ENCODE data around the gene GPX3.
A peak's percentile ranks its signal among the peaks of the same experiment; 100 is the strongest.

The GPX3 gene

DNA sequence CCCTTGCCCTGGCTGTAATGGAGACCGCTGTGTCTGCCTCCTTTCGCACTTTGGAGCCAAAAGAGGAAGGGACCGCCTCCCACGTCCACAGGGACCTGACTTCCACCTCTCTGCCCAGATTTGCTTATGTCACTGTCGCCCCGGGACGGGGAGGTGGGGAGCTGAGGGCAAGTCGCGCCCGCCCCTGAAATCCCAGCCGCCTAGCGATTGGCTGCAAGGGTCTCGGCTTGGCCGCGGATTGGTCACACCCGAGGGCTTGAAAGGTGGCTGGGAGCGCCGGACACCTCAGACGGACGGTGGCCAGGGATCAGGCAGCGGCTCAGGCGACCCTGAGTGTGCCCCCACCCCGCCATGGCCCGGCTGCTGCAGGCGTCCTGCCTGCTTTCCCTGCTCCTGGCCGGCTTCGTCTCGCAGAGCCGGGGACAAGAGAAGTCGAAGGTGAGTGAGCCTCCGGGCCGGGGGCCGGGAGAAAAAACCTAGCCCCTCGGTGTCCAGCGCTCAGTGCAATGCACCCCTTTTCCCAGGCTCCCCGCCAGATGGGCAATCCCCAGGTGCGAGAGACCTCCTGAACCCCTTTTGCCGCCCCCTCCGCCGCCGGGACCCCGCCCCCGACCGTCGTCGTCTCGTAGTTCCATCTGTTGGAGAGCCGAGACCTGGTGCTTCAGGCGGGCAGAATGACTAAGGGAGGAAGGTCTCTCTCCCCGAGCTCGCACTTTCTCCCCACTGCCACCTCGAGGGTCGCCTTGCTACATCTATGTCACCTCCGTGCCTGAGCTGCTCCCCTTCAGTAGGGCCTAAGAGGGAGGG lies at the start of gene GPX3:
GPX3 (plus strand) TSS at position 288 of the 807 bp plus-strand sequence; CDS start at position 352, 64 bp downstream.
- peak; percentile 64 for DNase-seq (ENCODE audit: low read depth, low spot score)
- peak within 1 kb of the TSS; percentile 85 for H3K4me3 ChIP-seq (ENCODE audit: low read length)
- no CpG with 5 or more reads among the region's 54 CpGs for WGBS (ENCODE audit: insufficient coverage, insufficient read length)

DNA sequence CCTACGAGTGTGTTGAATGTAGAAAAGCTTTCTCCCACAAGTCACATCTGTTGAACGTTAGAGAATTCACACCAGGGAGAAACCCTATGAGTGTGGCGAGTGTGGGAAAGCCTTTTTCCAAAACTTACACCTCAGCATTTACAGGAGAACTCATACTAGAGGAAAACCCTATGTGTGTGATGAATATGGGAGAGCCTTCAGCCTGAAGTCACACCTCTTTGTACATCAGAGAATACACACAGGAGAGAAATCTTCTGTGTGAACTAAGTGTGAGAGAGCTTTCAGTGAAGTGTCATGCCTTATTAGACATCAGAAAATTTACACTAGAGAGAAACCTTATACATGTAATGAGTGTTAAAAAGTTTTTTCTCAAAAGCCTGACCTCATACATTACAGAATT lies 41.8 kb upstream of the GPX3 start:
- H3K4me3 ChIP-seq (ENCODE audit: low read length): no peak overlapping the region
- no peaks in the 10 kb centered on the region for H3K36me3 ChIP-seq (ENCODE audit: control insufficient read depth, insufficient read depth, low read length)
- DNase-seq (ENCODE audit: low read depth, low spot score): no peak
- H3K9me3 ChIP-seq (ENCODE audit: control insufficient read depth, insufficient read depth, low read length): no peaks in the 10 kb centered on the region; the same call in 1 of the 2 replicates
- no peaks in the 10 kb centered on the region for H3K27me3 ChIP-seq (ENCODE audit: control insufficient read depth, insufficient read depth, low read length)
- H3K4me1 ChIP-seq (ENCODE audit: control insufficient read depth, insufficient read depth, low read length): no peaks in the 10 kb centered on the region
- WGBS (ENCODE audit: insufficient coverage, insufficient read length): no CpG with 5 or more reads among the region's 3 CpGs
- H3K27ac ChIP-seq (ENCODE audit: low read length): no peak overlapping the region

More for the DNA sequence above, at the start of gene GPX3:
- H3K36me3 ChIP-seq (ENCODE audit: control insufficient read depth, insufficient read depth, low read length): no peaks in the 10 kb centered on the region
- no peaks in the 10 kb centered on the region for H3K4me1 ChIP-seq (ENCODE audit: control insufficient read depth, insufficient read depth, low read length)
- H3K27me3 ChIP-seq (ENCODE audit: control insufficient read depth, insufficient read depth, low read length): peaks cover 3% of the 10 kb centered on the region; the same call in 1 of the 2 replicates
- no peak within 1 kb of the TSS for H3K27ac ChIP-seq (ENCODE audit: low read length)
- no peaks in the 10 kb centered on the region for H3K9me3 ChIP-seq (ENCODE audit: control insufficient read depth, insufficient read depth, low read length)

DNA sequence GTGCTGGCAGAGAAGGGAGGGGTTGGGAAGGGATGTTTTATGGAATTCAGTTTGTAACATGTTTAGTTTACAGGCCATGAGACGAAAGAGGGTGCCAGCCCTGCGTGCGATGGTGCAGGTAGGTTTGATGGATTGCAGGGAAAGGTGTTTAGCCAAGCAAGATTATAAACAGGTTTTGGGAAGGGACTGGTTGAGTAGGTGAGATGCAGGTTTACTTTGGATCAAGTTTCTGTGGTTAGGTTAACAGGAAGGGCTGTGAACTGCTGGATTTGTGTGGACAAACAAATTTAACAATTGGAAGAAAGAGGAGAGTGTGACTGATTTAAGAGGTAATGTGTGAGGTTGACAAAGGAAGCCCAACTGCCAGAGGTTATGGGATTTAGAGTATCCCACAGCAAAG lies 32.6 kb upstream of the GPX3 start:
- H3K4me3 ChIP-seq (ENCODE audit: low read length): no peak overlapping the region
- DNase-seq (ENCODE audit: low read depth, low spot score): no peak
- no peaks in the 10 kb centered on the region for H3K27me3 ChIP-seq (ENCODE audit: control insufficient read depth, insufficient read depth, low read length)
- H3K27ac ChIP-seq (ENCODE audit: low read length): no peak overlapping the region
- no CpG with 5 or more reads among the region's 3 CpGs for WGBS (ENCODE audit: insufficient coverage, insufficient read length)
- H3K4me1 ChIP-seq (ENCODE audit: control insufficient read depth, insufficient read depth, low read length): no peaks in the 10 kb centered on the region
- no peaks in the 10 kb centered on the region for H3K36me3 ChIP-seq (ENCODE audit: control insufficient read depth, insufficient read depth, low read length)
- no peaks in the 10 kb centered on the region for H3K9me3 ChIP-seq (ENCODE audit: control insufficient read depth, insufficient read depth, low read length)

GRCh38 chr5:150989695-150990094 lies 30.7 kb upstream of the GPX3 start:
- no CpG with 5 or more reads among the region's 3 CpGs for WGBS (ENCODE audit: insufficient coverage, insufficient read length)
- Histone ChIP-seq H3K4me3 (ENCODE audit: low read length) (no peak overlapping the region), H3K27me3 (ENCODE audit: control insufficient read depth, insufficient read depth, low read length) (no peaks in the 10 kb centered on the region), H3K4me1 (ENCODE audit: control insufficient read depth, insufficient read depth, low read length) (no peaks in the 10 kb centered on the region), H3K36me3 (ENCODE audit: control insufficient read depth, insufficient read depth, low read length) (no peaks in the 10 kb centered on the region), H3K9me3 (ENCODE audit: control insufficient read depth, insufficient read depth, low read length) (no peaks in the 10 kb centered on the region; the same call in 1 of the 2 replicates), H3K27ac (ENCODE audit: low read length) (no peak overlapping the region)
- DNase-seq (ENCODE audit: low read depth, low spot score): peak; percentile 39

DNA sequence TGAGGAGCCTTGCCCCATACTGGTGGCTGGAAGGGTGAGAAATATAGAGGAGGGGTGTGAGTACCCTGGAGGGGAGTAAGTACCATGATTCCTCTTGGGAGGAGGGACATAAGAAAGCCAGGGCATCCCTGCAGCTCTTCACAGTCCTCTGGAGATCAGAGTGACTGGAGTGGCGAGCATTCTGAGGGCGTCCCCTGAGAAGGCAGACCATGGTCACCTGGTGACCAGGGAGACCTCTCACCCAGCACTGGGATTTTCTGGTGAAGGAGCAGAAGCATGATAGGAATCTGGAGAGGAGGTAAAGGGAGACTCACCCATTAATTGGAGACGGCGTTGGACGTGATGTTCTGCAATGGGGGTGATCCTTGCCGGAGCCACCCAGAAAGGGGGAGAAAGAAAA lies 27.7 kb upstream of the GPX3 start:
- Histone ChIP-seq H3K9me3 (ENCODE audit: control insufficient read depth, insufficient read depth, low read length) (no peaks in the 10 kb centered on the region; the same call in 1 of the 2 replicates), H3K27ac (ENCODE audit: low read length) (no peak overlapping the region), H3K27me3 (ENCODE audit: control insufficient read depth, insufficient read depth, low read length) (no peaks in the 10 kb centered on the region), H3K36me3 (ENCODE audit: control insufficient read depth, insufficient read depth, low read length) (no peaks in the 10 kb centered on the region), H3K4me1 (ENCODE audit: control insufficient read depth, insufficient read depth, low read length) (no peaks in the 10 kb centered on the region), H3K4me3 (ENCODE audit: low read length) (no peak overlapping the region)
- no peak for DNase-seq (ENCODE audit: low read depth, low spot score)
- WGBS (ENCODE audit: insufficient coverage, insufficient read length): no CpG with 5 or more reads among the region's 6 CpGs

- no peaks in the 10 kb centered on the region for H3K27me3 ChIP-seq (ENCODE audit: control insufficient read depth, insufficient read depth, low read length)
- no peak for DNase-seq (ENCODE audit: low read depth, low spot score)
- WGBS (ENCODE audit: insufficient coverage, insufficient read length): no CpG with 5 or more reads among the region's 2 CpGs
- H3K9me3 ChIP-seq (ENCODE audit: control insufficient read depth, insufficient read depth, low read length): no peaks in the 10 kb centered on the region; the same call in 1 of the 2 replicates
- no peaks in the 10 kb centered on the region for H3K36me3 ChIP-seq (ENCODE audit: control insufficient read depth, insufficient read depth, low read length)
- H3K4me1 ChIP-seq (ENCODE audit: control insufficient read depth, insufficient read depth, low read length): no peaks in the 10 kb centered on the region
- H3K27ac ChIP-seq (ENCODE audit: low read length): no peak overlapping the region
- no peak overlapping the region for H3K4me3 ChIP-seq (ENCODE audit: low read length)
These were observed 27.0 kb upstream of the GPX3 start for GRCh38 chr5:150993422-150993821.

DNA sequence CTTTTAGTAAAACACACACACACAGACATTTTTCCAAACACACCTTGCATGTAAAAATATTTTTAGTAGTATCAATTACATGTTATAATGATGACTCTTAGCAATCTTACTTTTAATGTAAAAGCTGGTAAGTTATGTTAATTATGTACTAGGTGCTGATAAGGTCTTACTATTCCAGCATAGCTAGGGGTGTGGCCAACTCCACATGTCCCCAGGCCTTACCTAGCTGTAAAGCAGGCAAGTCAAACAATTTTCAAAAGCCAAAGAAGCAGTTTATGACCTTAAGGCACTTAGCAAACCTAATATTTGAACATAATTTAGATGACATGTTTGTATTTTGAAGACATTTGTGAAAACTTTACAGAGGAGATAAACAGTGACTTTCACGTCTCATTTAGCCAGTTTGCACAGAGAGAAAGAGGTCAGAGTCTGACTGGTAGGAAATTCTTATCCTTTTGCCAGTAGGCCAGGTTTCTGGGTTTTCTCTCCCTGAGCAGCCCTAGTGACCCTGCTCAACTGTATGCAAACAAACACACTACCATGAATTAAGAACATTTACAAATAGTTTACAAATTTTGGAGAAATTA lies 26.5 kb upstream of the GPX3 start:
- Histone ChIP-seq H3K4me1 (ENCODE audit: control insufficient read depth, insufficient read depth, low read length) (no peaks in the 10 kb centered on the region), H3K36me3 (ENCODE audit: control insufficient read depth, insufficient read depth, low read length) (no peaks in the 10 kb centered on the region), H3K27ac (ENCODE audit: low read length) (no peak overlapping the region), H3K4me3 (ENCODE audit: low read length) (no peak overlapping the region), H3K27me3 (ENCODE audit: control insufficient read depth, insufficient read depth, low read length) (no peaks in the 10 kb centered on the region), H3K9me3 (ENCODE audit: control insufficient read depth, insufficient read depth, low read length) (no peaks in the 10 kb centered on the region; the same call in 1 of the 2 replicates)
- no CpG with 5 or more reads among the region's 1 CpG for WGBS (ENCODE audit: insufficient coverage, insufficient read length)
- no peak for DNase-seq (ENCODE audit: low read depth, low spot score)

GRCh38 chr5:150999704-151000442 lies 20.5 kb upstream of the GPX3 start:
- no peak overlapping the region for H3K27ac ChIP-seq (ENCODE audit: low read length)
- no peak overlapping the region for H3K4me3 ChIP-seq (ENCODE audit: low read length)
- H3K27me3 ChIP-seq (ENCODE audit: control insufficient read depth, insufficient read depth, low read length): no peaks in the 10 kb centered on the region
- H3K9me3 ChIP-seq (ENCODE audit: control insufficient read depth, insufficient read depth, low read length): no peaks in the 10 kb centered on the region
- no CpG with 5 or more reads among the region's 7 CpGs for WGBS (ENCODE audit: insufficient coverage, insufficient read length)
- no peaks in the 10 kb centered on the region for H3K36me3 ChIP-seq (ENCODE audit: control insufficient read depth, insufficient read depth, low read length)
- DNase-seq (ENCODE audit: low read depth, low spot score): no peak
- no peaks in the 10 kb centered on the region for H3K4me1 ChIP-seq (ENCODE audit: control insufficient read depth, insufficient read depth, low read length)

DNA sequence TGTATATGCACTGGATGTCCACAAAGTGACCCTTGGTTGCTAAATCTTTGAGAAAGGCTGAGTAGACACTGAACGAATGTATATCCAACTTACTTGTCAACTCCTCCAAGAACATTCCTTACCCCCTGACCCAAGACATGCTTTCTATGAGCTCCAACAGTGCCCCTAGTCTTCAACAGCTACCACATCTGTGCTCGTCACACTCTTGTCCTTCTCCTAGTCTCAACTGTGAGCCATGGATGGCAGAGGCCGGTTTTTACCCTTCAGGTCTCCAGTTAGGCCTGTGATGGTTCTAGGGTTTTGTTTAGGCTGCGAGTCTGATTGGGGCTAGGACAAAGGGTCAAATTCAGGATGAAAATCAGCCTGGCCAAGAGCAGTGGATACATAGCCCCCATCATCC lies 19.0 kb upstream of the GPX3 start:
- H3K4me3 ChIP-seq (ENCODE audit: low read length): no peak overlapping the region
- no peaks in the 10 kb centered on the region for H3K27me3 ChIP-seq (ENCODE audit: control insufficient read depth, insufficient read depth, low read length)
- no peaks in the 10 kb centered on the region for H3K4me1 ChIP-seq (ENCODE audit: control insufficient read depth, insufficient read depth, low read length)
- DNase-seq (ENCODE audit: low read depth, low spot score): no peak
- no CpG with 5 or more reads among the region's 4 CpGs for WGBS (ENCODE audit: insufficient coverage, insufficient read length)
- H3K36me3 ChIP-seq (ENCODE audit: control insufficient read depth, insufficient read depth, low read length): no peaks in the 10 kb centered on the region
- H3K27ac ChIP-seq (ENCODE audit: low read length): no peak overlapping the region
- no peaks in the 10 kb centered on the region for H3K9me3 ChIP-seq (ENCODE audit: control insufficient read depth, insufficient read depth, low read length)

- no peak for DNase-seq (ENCODE audit: low read depth, low spot score)
- Histone ChIP-seq H3K4me3 (ENCODE audit: low read length) (no peak overlapping the region), H3K36me3 (ENCODE audit: control insufficient read depth, insufficient read depth, low read length) (no peaks in the 10 kb centered on the region), H3K27me3 (ENCODE audit: control insufficient read depth, insufficient read depth, low read length) (no peaks in the 10 kb centered on the region), H3K27ac (ENCODE audit: low read length) (no peak overlapping the region), H3K4me1 (ENCODE audit: control insufficient read depth, insufficient read depth, low read length) (no peaks in the 10 kb centered on the region), H3K9me3 (ENCODE audit: control insufficient read depth, insufficient read depth, low read length) (no peaks in the 10 kb centered on the region)
- WGBS (ENCODE audit: insufficient coverage, insufficient read length): no CpG with 5 or more reads among the region's 2 CpGs
These were observed 18.1 kb upstream of the GPX3 start for GRCh38 chr5:151002250-151002649.
